GM19463 (cell line): ENCODE results near the gene UNC93A.
"Not testable (repeated sequence)": the region's sequence is repeated elsewhere in the genome, so short reads cannot be mapped to it uniquely, and the experiment has no call there.

Source experiments
- ATAC-seq: cut with Tn5 transposase; IDR thresholded peaks from one replicate; pipeline ENCODE4 v1.9.1; 2021; ENCODE audit warnings: mild to moderate bottlenecking, moderate library complexity; ENCODE audit not compliant: unreplicated experiment

UNC93A gene

GRCh38 chr6:167290786-167291622 lies at the start of gene UNC93A:
TSS of gene UNC93A (plus strand) at chr6:167291315. CDS start at chr6:167291490, 175 bp downstream.
- ATAC-seq = no peak

- not testable (repeated sequence) for ATAC-seq
Measured at GRCh38 chr6:167241321-167242134, 49.6 kb upstream of the UNC93A start.

GRCh38 chr6:167242135-167242506 lies 49.0 kb upstream of the UNC93A start:
- ATAC-seq = not testable (repeated sequence)

- ATAC-seq = not testable (repeated sequence)
Measured at GRCh38 chr6:167242511-167243051, 48.5 kb upstream of the UNC93A start.

- no peak for ATAC-seq
Measured at GRCh38 chr6:167244064-167244960, 46.8 kb upstream of the UNC93A start.

GRCh38 chr6:167244991-167245390 lies 46.1 kb upstream of the UNC93A start:
- no peak for ATAC-seq

- ATAC-seq = no peak
Measured at GRCh38 chr6:167245591-167245990, 45.5 kb upstream of the UNC93A start.

GRCh38 chr6:167247814-167248595 lies 43.1 kb upstream of the UNC93A start:
- no peak for ATAC-seq

- ATAC-seq = not testable (repeated sequence)
Measured at GRCh38 chr6:167248878-167249455, 42.1 kb upstream of the UNC93A start.

- no peak for ATAC-seq
Measured at GRCh38 chr6:167252271-167252670, 38.8 kb upstream of the UNC93A start.

- ATAC-seq = no peak
Measured at GRCh38 chr6:167255918-167256553, 35.1 kb upstream of the UNC93A start.

GRCh38 chr6:167258646-167259045 lies 32.5 kb upstream of the UNC93A start:
- ATAC-seq = no peak

- not testable (repeated sequence) for ATAC-seq
Measured at GRCh38 chr6:167266057-167266829, 24.9 kb upstream of the UNC93A start.

GRCh38 chr6:167266830-167267555 lies 24.1 kb upstream of the UNC93A start:
- ATAC-seq = no peak

GRCh38 chr6:167267556-167267898 lies 23.6 kb upstream of the UNC93A start:
- not testable (repeated sequence) for ATAC-seq

- ATAC-seq = no peak
Measured at GRCh38 chr6:167267921-167268401, 23.2 kb upstream of the UNC93A start.

- ATAC-seq = no peak
Measured at GRCh38 chr6:167268683-167269280, 22.3 kb upstream of the UNC93A start.
